GM21825 (cell line): Measurements from ENCODE around the gene SLC6A8.

Experiments
- ATAC-seq: cut with Tn5 transposase; IDR thresholded peaks from one replicate; pipeline ENCODE4 v1.9.1; 2021; ENCODE audit warnings: mild to moderate bottlenecking, moderate library complexity; ENCODE audit not compliant: unreplicated experiment

SLC6A8 gene

GRCh38 chrX:153687121-153688039 is at the start of gene SLC6A8:
SLC6A8 (plus strand) TSS chrX:153687926; CDS start chrX:153688575, 649 bp downstream.
- ATAC-seq = no peak

DNA sequence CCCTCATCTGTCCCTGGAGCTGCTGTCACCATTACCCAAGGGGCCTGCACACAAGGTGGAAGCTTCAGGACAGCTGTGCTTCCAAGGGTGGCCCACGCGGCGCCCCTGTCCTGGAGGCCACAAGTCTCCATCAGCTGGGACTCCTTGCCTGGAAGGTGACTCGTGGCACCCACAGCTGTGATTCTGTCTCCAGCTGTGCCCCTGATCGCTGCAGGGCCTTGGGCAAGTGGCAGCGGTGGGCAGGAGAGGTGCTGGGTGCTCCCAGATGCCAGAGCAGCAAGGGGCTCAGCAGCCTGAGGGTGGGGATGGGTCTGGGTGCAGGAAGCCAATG is 49.7 kb upstream of the SLC6A8 start:
- no peak for ATAC-seq

GRCh38 chrX:153638436-153639176 is 49.1 kb upstream of the SLC6A8 start:
- no peak for ATAC-seq

DNA sequence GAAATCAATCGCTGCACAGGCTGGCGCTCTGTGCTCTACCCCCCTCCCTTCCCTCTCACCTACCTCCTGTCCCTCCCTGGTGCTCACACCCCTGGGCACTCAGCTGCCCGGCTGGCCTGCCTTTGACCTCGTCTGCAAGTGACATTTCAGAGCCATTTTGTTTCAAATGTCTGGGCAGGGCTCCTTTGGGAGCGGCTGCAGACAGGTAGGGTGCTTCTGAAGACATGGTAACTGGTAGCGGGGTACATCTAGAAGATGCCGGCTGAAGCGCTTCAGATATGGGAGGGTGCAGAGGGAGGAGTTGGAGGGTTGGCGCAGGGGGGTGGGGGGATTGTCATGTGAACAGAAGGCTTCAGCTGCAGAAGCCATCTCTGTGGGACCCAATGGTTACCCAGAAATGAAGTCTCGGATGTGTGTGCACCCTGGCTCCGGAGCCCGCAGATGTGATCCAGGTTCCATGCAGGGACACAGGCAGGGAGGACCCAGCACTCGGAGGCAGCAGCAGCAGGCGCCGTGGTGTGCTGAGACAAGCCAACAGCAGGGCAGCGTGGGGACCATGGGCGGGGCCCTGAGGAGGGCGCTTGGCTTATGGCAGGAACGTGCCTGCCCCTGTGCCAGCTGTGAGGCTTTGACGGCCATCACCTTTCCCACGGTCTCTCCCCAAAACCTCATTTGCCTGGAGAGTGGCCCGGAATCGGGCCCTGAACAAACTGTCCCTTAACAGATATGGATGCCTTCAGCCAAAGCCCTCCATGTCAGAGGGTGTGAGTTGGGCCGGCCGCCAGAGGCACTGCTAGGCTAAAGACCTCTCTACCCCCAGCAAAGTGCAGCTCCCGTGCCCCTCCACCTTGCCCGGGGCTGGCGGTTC is 48.3 kb upstream of the SLC6A8 start:
- ATAC-seq = no peak

DNA sequence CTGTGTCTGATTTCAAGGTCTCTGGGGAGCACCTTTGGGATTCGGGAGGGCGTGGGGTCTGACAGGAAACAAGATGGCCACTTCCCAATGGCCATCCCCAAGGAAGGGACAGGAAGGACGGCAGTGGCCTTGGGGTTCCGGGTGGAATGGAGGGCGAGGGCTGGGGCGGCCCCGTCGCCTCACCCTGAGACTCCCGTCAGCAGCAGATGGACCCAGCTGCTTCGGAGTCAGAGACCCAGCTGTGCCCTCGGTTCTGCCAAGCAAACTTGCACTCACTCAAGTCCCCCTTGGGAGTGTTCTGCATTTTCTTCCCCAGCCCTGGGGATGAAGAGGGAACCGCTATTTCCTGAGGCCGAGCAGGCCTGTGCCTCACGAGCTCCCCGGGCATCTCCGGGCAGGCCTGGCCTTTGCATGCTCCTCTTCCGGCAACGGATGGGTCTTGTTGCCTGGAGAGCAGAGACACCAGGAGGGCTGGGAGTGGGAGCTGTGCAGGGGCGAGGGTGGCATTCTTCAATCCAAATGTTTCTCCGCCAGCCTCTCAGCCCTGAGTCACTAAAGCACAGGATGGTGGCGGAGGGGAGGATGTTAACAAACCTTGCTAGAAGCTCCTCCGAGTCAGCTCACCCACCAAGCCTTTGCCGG is 47.6 kb upstream of the SLC6A8 start:
- ATAC-seq = no peak

- no peak for ATAC-seq
These were observed 46.8 kb upstream of the SLC6A8 start for GRCh38 chrX:153640736-153641575.

- no peak for ATAC-seq
These were observed 46.1 kb upstream of the SLC6A8 start for GRCh38 chrX:153641627-153642026.

- no peak for ATAC-seq
These were observed 45.6 kb upstream of the SLC6A8 start for GRCh38 chrX:153642051-153642654.

DNA sequence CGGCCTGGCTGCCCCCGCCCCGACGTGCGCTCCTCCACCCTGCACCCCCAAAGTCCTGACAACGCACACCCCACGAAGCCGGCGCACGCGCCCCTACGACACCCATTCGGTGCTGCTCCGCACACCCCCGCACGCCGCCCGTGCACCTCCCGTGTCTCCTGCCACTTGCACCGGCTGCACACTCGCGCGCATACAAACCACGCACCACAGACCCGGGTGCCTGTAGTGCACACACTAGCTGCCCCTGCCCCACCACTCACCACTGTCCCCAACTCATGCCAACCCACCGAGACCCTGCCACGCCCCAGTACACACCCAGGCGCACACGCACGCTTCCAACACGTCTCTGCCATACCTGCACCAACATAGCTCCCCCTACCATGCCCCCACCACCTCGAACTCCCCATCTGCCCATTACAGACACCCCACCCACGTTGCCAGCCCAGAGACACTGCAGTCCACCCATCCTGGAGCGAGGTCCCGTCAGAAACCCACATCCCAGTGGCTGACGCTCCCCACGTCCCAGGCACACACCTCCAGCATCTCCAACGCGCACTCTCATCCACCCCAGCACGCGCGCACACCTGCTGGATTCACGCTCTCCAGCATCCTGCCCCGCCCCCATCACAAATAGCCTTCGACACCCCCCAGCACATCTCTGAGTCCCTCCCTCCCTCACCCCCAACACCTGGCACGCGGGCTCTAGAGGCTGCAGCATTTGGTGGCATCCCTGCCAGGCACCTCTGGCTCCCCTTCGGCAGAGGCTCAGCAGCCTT is 44.9 kb upstream of the SLC6A8 start:
- ATAC-seq = no peak

- ATAC-seq = no peak
These were observed 44.0 kb upstream of the SLC6A8 start for GRCh38 chrX:153643431-153644351.

DNA sequence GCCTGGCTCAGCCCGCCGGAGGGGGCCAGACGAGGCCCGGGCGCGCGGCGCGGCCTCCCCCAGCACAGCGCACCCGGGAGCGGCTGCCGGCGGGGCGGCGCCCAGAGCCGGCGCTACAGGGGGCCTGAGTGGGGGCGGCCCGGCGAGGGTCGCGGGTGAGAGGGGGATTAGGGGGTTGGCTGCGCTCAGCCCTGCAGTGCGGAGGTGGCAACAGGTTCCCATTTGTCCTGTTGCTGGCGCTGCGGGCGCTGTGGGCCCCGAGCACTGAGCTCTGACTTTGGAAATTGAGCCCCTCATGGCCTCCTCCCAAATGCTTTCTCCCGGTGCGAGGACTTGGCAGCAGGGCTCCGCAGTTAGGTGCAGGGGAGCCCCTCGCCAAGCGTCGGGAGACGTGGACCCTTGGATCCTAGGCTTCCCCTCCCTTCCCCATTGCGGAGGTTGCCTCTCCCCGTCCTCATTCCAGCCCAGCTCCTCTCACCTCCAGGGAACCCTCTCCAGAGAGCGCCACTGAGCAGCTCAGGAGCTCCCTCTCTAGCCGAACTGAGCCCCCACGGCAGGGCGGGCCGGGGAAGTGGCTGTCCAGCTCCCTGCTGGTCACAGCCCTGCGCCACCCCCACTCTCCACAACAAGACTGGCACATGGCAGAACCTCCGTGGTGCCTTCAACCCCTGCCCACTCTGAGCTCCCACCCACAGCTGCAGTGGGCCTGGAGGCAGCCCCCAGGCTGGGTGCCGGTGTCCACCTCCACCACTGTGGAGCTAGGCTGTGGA is 43.2 kb upstream of the SLC6A8 start:
- no peak for ATAC-seq

DNA sequence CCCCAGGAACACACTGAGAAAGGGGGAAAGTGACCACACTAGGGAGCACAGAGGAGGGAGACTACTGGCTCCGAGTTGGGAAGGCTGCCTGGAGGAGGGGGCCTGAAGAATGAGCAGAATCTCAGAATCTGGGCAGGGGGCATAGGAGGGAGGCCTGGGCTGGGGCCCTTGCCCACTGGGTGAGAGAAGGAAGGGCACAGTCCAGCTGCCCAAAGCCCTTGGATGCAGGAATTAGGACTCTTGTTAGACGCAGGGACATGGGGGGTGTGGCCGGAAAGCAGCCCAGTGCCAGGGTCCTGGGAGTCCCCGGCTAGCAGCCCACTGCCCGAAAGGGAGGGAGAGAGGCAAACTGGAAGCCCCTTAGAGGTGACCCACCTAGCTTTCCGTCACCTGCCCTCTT is 42.6 kb upstream of the SLC6A8 start:
- ATAC-seq = no peak

- no peak for ATAC-seq
These were observed 41.7 kb upstream of the SLC6A8 start for GRCh38 chrX:153645921-153646488.

DNA sequence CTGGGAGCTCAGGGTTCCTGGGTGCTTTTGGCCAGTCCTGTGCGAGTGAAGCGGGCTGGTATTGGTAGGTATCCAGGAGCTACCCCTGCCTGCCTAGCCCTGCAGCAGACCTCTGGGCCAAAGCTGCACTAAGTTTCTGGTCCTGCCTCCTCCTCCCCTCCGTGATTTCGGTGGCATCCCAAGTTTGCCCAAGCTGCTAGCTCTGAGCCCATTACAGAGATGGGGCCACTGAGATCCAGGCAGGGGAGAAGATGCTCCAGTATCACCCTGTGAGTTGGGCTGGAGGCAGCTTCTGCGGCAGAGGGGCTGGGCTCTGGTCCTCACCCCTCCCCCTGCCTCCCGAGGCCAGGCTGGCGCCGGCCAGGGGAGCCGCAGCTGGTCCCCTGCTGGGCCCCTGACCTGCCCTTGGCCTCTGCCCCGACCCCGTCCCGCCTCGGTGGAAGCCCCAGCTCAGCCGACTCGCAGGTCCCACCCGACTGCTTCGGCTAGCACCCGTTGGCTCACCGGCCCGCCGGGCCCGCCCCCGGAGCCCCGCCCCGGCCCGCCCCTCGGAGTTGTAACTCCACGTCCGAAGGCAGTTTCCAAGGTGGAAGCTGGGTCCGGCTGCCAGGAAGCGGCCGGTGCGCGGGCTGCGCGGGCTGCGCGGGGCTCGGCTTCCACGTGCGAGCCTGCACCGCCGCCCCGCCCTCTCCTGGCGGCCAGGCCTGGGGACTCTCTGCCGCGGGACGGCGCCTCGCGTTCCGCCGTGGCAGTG is 40.9 kb upstream of the SLC6A8 start, which contains the start of gene DUSP9:
Gene DUSP9, plus strand, starts transcription at position 584 of the 754 bp plus-strand sequence. CDS start 751 bp downstream, outside the sequence.
- no peak for ATAC-seq

GRCh38 chrX:153647461-153648357 is 40.0 kb upstream of the SLC6A8 start:
- no peak for ATAC-seq
